ENCODE measurements around the gene TBC1D22B.

- TF ChIP-seq GATA2 (IDR thresholded peaks at IDR 0.05; ENCODE audit: low read depth, low read length) (no peak), GATA3 (IDR thresholded peaks at IDR 0.05; ENCODE audit: low read depth, low read length) (no peak)
Observed at GRCh38 chr6:37375376-37375775, 117.8 kb downstream of the TBC1D22B start.
